ENCODE data around the gene TNFRSF4.

GRCh38 chr1:1199961-1200875 lies 13.7 kb downstream of the TNFRSF4 start:
- TF ChIP-seq POLR2A (IDR thresholded peaks at IDR 0.05) (no peak), CTCF (IDR thresholded peaks at IDR 0.05) (no peak)

Data from lower leg skin (tissue), 3 donors.